HUDEP-2 (cell line): ENCODE data around the gene GLUD2.
A peak's percentile ranks its signal among the peaks of the same experiment; 100 is the strongest.
"Not testable (repeated sequence)": the region's sequence is repeated elsewhere in the genome, so short reads cannot be mapped to it uniquely, and the experiment has no call there.

Experiments
- DNase-seq, 76 experiments: peaks; one replicate each; lab custom pipeline; 2025; ENCODE audit not compliant: unreplicated experiment in 76 of 76; lab: John Stamatoyannopoulos, UW

The GLUD2 gene

DNA sequence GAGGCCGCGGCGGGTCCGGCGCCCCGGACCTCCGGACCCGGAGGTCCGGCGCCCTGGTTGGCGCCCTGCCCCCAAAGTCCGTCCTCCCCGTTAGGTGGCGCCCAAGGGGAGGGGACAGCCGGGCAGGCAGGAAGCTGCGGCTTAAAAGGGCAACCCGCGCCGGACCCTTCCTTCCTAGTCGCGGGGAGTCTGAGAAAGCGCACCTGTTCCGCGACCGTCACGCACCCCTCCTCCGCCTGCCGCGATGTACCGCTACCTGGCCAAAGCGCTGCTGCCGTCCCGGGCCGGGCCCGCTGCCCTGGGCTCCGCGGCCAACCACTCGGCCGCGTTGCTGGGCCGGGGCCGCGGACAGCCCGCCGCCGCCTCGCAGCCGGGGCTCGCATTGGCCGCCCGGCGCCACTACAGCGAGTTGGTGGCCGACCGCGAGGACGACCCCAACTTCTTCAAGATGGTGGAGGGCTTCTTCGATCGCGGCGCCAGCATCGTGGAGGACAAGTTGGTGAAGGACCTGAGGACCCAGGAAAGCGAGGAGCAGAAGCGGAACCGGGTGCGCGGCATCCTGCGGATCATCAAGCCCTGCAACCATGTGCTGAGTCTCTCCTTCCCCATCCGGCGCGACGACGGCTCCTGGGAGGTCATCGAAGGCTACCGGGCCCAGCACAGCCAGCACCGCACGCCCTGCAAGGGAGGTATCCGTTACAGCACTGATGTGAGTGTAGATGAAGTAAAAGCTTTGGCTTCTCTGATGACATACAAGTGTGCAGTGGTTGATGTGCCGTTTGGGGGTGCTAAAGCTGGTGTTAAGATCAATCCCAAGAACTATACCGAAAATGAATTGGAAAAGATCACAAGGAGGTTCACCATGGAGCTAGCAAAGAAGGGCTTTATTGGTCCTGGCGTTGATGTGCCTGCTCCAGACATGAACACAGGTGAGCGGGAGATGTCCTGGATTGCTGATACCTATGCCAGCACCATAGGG lies at the start of gene GLUD2:
Gene GLUD2 (plus strand): TSS at position 170 of the 979 bp plus-strand sequence. CDS start 75 bp downstream, at position 245.
- peak in 41 of 76 experiments; percentile 0 to 48 (median 10) for DNase-seq

DNA sequence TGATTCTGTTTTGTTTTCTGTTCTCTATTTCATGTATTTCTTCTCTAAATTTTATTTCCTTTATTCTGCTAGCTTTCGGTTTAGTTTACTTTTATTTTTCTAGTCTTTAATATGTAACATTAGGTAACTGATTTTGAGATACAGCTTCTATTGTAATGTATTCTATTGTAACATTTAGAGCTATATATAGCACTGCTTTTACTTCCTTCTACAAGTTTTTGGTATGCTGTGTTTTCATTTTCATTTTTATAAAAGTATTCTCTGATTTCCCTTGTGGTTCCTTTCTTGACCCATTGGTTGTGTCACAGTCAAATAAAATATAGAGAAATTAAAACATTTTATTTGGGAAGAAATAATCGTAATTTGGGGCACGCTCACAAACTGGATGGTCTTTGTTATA lies 48.0 kb upstream of the GLUD2 start:
- no peak for DNase-seq

DNA sequence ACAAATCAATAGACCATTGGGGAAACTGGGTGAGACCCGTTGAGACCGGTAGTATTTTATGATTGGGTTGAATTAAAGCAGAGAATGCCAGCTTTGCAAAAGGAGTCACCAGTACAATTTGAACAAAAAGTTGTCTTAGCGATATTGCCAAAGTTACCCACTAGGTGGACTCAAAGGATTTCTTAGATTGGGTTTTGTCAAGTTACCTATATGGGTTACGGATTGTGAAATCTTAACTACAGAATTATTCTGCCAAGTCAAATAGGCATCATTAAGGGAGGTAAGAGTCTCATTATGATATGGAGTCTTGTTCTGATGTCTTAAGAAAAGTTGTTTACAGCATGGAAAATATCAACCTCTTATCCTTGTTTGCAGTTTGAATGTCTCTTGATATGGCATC lies 46.8 kb upstream of the GLUD2 start:
- DNase-seq = peak in 2 of 76 experiments; percentile 1

DNA sequence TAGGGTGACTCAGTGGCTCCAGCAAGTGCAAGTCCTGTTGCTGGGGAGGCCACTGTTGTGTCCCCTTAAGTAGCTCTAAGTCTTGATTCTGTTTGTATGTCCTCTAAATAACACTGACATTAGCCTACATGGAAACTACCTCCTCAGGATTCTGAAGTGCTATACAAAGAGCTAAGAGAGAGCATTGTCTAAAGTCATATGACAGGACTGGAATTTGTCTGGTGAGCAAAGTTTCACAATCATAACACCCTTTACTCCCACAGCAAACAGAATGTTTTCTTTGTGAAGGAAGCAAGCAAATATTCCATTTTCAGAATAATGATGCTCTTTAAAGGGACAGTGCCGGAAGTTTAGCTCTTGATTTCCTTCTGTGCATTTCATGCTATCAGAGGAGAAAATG lies 38.5 kb upstream of the GLUD2 start:
- DNase-seq = peak in 1 of 76 experiments; percentile 0

DNA sequence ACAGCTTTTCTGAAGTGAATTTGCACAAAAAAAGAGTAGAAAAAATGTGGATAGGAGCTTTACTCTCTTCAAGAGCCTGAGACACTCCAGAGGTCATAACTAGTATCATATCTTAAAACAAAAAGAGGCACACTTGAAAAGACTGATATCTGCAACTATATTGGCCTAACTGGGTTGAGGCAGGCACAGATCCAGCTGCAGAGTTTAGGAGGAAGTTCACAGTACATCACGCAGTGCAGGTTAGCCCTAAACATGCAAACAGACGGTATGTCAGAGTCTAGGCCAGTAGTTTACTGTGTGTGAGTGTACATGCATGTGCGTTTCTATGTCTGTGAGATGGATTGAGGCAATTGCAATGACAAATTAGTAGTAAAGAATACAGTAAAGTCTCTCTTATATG lies 37.6 kb upstream of the GLUD2 start:
- peak in 1 of 76 experiments; percentile 0 for DNase-seq

DNA sequence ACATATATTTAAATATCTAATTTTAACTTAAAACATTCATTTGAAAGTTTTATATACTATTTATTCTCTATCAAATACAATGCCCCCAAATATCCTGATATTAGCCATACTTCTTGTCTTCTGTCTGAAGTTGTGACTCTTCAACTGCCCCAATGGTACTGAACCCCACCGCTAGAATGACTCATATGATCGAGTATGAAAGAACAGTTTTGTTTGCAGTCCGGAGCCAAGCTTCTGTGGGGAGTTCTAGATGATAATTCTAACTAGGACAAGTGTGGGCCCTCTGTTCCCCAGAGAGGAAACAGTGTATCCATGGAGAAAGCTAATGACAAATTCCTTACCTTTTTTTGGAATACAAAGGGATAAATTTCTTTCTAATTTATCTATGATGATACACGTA lies 37.2 kb upstream of the GLUD2 start:
- no peak for DNase-seq

DNA sequence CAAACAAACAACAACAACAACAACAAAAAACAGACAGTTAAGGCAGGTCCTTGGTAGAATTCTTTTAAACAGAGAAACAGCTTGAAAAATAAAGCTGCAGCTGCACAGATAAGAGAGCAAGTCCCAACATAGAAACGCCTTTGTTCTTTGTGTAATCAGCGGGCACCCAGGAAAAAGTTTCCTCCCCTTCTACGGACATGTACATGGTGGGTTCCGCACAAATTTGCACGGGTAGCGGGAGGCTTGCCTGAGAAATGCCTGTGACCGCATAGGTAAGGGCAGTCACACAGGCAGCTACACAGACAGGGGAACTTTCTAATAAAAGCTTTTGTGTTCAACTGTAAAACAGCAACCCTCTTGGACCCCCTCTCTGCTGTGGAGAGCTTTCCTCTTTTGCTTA lies 36.2 kb upstream of the GLUD2 start:
- no peak for DNase-seq

DNA sequence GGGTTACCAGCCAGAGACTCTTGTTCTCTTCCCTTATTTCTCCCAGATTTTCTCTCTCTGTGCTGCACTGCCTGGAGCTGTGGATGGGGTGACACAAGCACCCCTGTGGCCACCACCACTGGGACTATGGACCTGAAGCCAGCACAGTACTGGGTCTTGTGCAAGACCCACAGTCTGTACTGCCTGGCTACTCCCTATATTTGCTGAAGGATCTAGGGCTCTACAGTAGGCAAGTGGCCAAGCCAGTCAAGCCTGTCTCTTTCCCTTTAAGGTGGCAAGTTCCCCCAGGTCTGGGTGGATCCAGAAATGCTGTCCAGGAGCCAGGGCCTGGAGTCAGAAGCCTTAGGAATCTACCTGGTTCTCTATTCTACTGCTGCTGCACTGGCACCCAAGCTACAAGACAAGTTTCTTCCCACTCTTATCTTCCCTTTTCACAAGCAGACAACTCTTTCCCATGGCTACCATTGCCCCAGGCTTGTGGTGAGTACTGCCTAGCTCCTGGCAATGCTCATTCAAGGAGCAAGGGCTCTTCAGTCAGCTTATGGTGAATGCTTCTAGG lies 33.4 kb upstream of the GLUD2 start:
- no peak for DNase-seq

DNA sequence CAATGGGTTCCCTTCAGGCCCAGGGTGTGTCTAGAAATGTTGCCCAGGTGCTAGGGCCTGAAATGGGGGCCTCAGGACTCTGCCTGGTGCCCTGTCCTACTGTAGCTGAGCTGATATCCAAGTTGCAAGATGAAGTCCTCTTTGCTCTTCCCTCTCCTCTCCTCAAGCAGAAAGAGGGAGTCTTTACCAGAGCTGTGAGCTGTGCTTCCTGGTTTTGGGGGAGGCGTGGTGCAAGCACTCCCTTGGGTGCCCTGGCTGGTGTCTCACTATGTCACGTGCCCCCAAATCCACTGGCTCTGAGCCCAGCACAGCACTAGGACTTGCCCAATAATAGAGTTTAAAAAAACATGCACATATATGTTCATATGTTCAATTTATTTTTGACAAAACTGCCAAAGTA lies 32.6 kb upstream of the GLUD2 start:
- DNase-seq = peak in 1 of 76 experiments; percentile 0

DNA sequence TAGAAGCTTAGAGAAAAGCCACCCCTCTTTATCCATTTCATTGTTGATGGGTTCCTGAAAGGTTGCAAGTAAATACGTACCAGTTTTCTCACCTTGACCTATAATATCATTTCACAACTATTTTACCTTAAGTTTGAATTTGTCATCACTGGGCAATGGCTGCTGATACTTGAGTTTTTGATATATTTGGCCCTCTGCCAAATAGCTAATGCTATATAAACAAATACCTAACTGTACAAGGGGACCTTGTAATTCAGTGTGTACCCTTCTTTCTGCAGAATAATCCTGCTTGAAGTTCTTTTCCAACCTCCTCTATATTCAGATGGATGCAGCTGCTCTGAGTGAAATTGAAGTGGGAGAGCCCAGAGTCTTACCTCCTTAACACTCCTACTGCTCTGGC lies 19.0 kb upstream of the GLUD2 start:
- no peak for DNase-seq

DNA sequence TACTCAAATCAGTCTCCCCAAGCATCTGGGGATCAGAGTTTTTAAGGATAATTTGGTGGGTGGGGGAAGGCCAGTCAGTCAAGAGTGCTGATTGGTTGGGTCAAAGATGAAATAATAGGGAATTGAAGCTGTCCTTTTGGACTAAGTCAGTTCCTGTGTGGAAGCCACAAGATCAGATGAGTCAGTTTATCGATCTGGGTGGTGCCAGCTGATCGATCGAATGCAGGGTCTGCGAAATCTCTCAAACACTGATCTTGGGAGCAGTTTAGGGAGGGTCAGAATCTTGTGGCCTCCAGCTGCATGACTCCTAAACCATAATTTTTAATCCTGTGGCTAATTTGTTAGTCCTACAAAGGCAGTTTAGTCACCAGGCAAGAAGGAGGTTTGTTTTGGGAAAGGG lies 17.3 kb upstream of the GLUD2 start:
- DNase-seq = no peak

DNA sequence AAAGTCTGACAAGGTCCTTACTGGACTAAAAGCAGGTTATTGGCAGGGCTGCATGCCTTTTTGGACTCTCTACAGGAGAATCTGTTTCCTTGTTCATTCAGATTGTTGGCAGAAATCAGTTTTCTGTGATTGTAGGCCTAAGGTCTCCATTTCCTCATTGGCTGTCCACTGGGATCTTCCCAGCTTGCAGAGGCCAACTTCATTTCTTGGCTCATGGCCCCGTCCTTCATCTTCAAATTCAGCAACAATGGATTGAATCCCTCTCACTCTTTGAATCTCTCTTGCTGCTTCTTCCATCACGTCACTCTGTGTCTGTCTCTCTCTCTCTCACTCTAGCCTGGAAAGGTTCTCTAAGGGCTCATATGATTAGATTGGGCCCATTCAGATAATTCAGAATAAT lies 14.9 kb upstream of the GLUD2 start:
- DNase-seq = no peak

DNA sequence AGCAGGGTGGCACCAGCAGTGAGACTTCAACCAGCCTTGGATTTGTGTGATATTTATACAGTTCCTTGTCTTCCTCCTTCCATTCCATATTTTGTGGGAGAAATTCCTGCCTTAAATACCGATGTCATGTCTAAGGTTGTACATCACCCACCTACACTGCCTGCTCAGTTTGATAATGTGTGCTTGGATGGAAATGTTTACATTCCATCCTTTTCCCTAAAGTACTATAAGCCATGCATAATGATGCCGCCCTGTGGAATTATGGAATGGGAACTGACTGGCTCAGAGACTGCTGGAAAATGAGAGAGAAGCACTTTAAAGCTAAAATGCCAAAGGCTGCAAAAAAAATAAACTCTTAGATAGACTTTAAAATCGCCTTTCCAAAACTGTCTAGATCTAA lies 11.3 kb upstream of the GLUD2 start:
- DNase-seq = no peak

DNA sequence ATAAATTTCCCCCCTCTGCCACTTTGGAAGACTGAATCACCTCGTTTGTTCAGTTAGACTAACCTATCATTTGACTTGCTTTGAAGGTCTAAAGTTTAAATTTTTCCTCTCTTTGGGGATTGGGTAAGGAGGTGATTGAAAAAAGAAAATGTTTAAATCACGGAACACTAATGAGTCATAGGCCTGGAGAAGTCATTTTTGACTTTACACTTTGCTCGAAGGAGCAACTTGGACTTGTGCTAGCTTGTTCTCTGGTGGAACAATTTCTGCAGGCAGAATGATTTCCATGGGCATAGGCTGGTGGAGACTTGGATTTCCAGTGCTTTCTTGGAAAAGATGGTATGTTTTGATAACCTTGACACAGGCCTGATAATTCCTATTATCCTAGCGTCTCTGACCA lies 10.5 kb upstream of the GLUD2 start:
- DNase-seq = no peak

DNA sequence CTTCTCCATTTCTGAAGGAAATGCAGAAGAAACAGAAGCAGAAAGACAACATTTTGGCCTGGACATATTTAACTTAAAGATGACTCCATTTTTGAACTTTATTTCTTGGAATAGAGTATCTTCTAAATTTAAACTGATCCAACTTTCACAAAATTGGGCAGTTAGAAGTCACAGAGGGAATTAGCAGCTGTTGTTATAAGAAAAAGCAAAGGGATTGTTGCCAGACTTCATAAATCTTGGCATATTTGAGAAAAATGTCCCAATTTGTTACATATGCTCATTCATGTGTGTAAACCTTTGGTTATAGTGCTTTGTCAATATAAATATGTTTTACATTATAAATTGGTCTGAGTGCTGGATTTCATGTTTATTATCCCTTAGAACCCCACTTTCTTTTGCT lies 3.4 kb downstream of the GLUD2 start:
- DNase-seq = no peak

DNA sequence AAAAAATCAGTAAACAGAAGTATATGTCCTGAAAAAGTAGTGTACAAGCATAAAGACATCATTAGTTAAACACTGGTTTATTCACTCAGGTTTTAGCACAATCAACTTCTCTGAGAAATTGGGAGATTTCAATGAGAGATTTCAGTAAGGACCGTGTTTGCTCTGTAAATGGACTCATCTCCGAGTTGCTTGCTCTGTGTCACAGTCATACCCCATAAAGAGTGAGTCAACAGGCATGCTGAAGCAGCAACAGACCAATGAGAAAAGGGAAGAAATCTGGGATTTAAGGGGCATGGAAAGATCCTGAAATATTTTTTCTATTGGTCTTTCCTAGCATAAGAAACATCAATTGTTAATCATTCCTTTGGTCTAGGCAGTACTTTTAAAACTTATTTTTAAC lies 4.7 kb downstream of the GLUD2 start:
- no peak for DNase-seq

DNA sequence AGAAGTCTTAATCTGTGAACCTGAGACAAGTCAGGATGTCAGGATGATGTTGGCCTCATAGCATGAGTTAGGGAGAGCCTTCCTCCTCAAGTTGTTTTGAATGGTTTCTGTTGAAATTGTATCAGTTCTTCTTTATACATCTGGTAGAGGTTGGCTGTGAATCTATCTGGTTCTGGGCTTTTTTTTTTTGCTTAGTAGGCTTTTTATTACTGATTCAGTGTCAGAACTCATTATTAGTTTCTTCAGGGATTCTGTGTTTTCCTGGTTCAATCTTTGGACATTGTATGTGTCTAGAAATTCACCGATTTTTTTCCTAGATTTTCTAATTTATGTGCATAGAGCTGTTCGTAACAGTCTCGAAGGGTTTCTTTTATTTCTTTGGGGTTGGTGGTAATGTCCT lies 14.9 kb downstream of the GLUD2 start:
- no peak for DNase-seq

DNA sequence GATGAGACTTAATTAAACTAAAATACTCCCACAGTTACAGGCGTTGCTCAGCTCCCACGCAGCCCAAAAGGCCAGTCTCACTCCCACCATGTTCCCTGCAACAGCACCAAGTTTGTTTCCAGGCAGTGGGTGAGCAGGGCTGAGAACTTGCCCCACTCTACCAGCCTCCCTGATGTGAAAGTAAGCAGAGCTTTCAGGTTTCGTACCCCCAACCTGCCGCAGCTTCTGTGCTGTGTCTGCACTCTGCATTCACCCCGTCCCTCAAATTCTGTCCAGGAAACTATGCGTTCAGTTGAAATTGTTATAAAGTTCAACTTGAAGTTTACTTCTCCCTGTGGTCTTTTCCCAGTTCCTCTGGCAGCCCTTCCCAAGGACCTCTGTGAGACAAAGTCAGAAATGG lies 17.2 kb downstream of the GLUD2 start:
- no peak for DNase-seq

DNA sequence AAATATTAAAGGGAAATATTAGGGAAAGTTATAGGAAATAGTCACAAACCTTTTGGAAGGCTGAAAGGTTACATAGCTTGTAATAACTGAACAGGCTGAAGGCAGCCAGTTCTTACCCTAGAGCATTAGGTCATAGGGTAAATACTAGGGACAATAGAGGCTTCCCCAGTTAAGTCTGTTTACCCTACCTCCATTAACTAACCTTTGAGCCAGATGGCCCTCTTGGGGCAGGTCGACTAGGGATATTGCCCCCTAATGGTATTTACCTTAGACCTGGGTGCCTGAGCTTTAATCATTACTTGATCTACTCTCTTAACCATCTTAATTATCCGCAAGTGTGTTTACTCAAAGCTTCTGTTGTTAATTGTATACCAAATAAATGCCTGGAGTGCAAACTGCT lies 36.8 kb downstream of the GLUD2 start:
- not testable (repeated sequence) for DNase-seq

DNA sequence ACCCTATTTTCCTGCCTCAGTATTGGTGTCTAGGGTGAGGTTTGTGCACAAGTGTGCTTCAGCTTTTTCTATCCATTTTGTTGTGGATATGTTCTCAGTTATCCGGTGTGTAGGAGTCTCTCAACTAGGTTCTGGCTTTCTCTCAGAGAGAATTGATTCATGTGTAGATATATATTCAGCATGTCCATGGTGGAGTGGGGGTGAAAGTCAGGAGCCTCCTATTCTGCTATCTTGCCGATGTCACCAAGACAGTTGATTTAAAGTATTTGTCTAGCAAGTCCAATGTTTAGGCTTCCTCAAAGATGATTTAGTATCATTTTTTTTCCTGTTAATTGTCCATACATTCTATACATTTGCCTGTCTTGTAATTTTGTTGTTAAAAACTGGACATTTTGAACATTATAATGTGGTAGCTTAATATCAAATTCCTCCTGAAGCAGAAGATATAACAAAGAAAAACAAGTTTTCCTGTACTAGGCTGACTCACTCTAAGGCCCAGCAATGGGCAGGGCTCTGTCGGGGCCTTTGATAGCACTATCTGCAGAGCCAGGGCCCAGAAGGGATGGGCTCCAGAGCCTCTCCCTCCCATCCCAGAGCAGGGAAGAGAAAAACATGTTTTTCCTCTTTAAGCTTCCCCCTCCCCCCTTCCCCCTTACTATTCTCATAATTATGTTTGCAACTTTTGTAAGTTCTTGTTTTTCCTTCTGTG lies 37.6 kb downstream of the GLUD2 start:
- DNase-seq = peak in 31 of 76 experiments; percentile 0 to 43 (median 8)

DNA sequence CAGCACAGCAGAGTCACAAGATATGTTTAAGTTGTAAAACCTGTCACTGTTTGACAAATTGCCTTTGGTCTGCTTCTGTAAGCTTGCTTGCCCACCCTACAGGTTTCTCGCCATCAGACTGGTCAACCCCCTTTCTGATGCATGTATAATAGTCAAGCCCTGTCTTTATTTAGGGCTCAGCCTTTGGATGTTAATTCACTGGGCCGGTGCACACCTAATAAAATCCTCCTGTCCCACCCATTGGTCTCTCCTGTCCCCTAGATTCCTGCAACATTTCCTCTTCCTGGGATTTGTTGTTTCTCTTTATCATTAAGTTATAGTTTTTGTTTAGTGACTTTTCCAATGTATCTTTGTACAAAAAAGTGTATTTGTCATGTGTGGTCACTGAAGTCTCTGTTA lies 38.2 kb downstream of the GLUD2 start:
- DNase-seq = no peak
